Right lobe of liver (tissue), 6 donors: ENCODE data around the gene ACE. TPM values are rescaled to one million over a fixed set of nuclear protein-coding genes. Genes with fewer than 3 reads are reported as not detected.

ENCODE experiments used
- ATAC-seq, 4 donors: fragments of 200-7000 bp; cut with Tn5 transposase; one replicate each; pipeline ENCODE4 v1.9.1; 2020; ENCODE audit warnings: mild to moderate bottlenecking in 4 of 4, moderate library complexity in 4 of 4
- DNase-seq, 3 donors: peaks; one replicate each; pipeline ENCODE4 v3.0.0-alpha.2; 2020
- H3K27ac ChIP-seq, 3 donors: fragments of 200-600 bp; one replicate each; pipeline ENCODE4 v1.8.0; 2022
- H3K27me3 ChIP-seq, 2 donors: fragments of 200-600 bp; one replicate each; pipeline ENCODE4 v1.8.0; 2022
- H3K36me3 ChIP-seq, 4 donors: fragments of 200-600 bp; sonication (generic) in 1 of 4; one replicate each; pipeline versions ENCODE4 v1.5.1 to v1.8.0; 2017 to 2022; ENCODE audit warnings: control low read depth in 1 of 4
- H3K4me1 ChIP-seq, 4 donors: fragments of 200-600 bp; sonication (generic) in 1 of 4; one replicate each; pipeline versions ENCODE4 v1.5.1 to v1.8.0; 2017 to 2022; ENCODE audit warnings: control low read depth in 1 of 4
- H3K4me3 ChIP-seq, 3 donors: fragments of 200-600 bp; one replicate each; pipeline ENCODE4 v1.8.0; 2022
- H3K9me3 ChIP-seq, 4 donors: fragments of 200-600 bp; sonication (generic) in 1 of 4; one replicate each; pipeline versions ENCODE4 v1.5.1 to v1.8.0; 2017 to 2022; ENCODE audit warnings: control low read depth in 1 of 4
- POLR2A ChIP-seq: fragments of 450-650 bp; IDR thresholded peaks from one replicate; pipeline ENCODE4 v1.6.1; 2017; ENCODE audit warnings: antibody characterized with exemption, mild to moderate bottlenecking
- WGBS: methylation state at CpG from one replicate; pipeline ENCODE4 v1.1.6; 2018; ENCODE audit warnings: low coverage, low lambda C conversion rate; ENCODE audit not compliant: insufficient coverage; ENCODE audit errors: missing lambda C conversion rate; 5-methylcytosine and 5-hydroxymethylcytosine counted together
- intact Hi-C, 2 donors: fragments of 100-400 bp; cut with DNase I; formaldehyde crosslinking; loops; one replicate each; pipeline versions ENCODE4 v1.11.2 to v1.14.1; 2022
- total RNA-seq, 6 experiments: library from RNA; depleted of rRNA in 2 of 6; stranded (reverse); fragments of >200 nt in 2 of 6; fragmentation: NEBNext Ultra II Directional in 3 of 6; extraction: Animal tissue kit (Norgen Biotek cat#: 25700) in 3 of 6; gene quantifications; one replicate each; pipeline versions ENCODE4 v1.1.0 to v1.2.4, GENCODE V29; 2016 to 2023
- TF ChIP-seq, protein P1 (sequence below), 4 donors: fragments of 200-600 bp in 3 of 4; fragments of 450-650 bp in 1 of 4; IDR thresholded peaks; one replicate each; pipeline versions ENCODE4 v1.5.1 to v1.8.0; 2016 to 2022; ENCODE audit warnings: antibody characterized with exemption in 4 of 4, mild to moderate bottlenecking in 2 of 4
- donor health status: DM: no; HTN: yes; CAD: no.
- donor health status: DM: no; HTN: no; CAD: no.
- donor health status: DM: no; HTN: no; CAD: no.
- donor health status: DM: no; HTN: yes; CAD: no.
- donor health status: DM: no; HTN: yes; CAD: no.

The ACE gene
- total RNA-seq, 6 experiments from 2014 or later, result 0.75 to 9.4 (median 5.1) TPM

- no peaks in the 10 kb centered on the region for H3K4me1 ChIP-seq
- intact Hi-C loops, result no loop called here
- TF ChIP-seq, protein P1, sequence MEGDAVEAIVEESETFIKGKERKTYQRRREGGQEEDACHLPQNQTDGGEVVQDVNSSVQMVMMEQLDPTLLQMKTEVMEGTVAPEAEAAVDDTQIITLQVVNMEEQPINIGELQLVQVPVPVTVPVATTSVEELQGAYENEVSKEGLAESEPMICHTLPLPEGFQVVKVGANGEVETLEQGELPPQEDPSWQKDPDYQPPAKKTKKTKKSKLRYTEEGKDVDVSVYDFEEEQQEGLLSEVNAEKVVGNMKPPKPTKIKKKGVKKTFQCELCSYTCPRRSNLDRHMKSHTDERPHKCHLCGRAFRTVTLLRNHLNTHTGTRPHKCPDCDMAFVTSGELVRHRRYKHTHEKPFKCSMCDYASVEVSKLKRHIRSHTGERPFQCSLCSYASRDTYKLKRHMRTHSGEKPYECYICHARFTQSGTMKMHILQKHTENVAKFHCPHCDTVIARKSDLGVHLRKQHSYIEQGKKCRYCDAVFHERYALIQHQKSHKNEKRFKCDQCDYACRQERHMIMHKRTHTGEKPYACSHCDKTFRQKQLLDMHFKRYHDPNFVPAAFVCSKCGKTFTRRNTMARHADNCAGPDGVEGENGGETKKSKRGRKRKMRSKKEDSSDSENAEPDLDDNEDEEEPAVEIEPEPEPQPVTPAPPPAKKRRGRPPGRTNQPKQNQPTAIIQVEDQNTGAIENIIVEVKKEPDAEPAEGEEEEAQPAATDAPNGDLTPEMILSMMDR (IDR thresholded peaks at IDR 0.05), result no peak
- TF ChIP-seq POLR2A, result no peak
- H3K36me3 ChIP-seq, result no peaks in the 10 kb centered on the region
- WGBS, result 30% methylated on average over 9 of the region's 14 CpGs
- H3K9me3 ChIP-seq, result no peaks in the 10 kb centered on the region
- H3K4me3 ChIP-seq, result no peak overlapping the region
- DNase-seq, result no peak
- no peaks in the 10 kb centered on the region for H3K27me3 ChIP-seq
- H3K27ac ChIP-seq, result no peak overlapping the region
- peak in 1 of 4 donors; percentile 33 for ATAC-seq
Observed at GRCh38 chr17:63500543-63501390, 23.9 kb downstream of the ACE start.

DNA sequence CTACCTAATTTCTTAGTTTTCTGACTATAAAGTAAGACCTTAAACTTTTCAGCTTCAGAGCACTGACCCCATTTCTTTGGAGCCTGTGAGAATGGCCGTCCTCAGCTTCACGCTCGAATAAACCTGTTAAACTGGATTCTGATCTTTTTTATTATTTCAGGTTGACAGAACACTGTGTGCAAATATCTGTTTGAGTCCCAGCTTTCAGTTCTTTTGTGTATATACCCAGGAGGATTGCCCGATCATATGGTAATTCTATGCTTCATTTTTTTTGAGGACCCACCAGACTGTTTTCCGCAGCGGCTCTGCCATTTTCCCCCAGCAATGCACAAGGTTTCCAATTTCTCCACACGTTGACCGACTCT, 26.5 kb downstream of the ACE start:
- no peaks in the 10 kb centered on the region for H3K36me3 ChIP-seq
- H3K4me3 ChIP-seq, result no peak overlapping the region
- WGBS, result 59% methylated on average over 8 of the region's 8 CpGs
- ATAC-seq (no peak), DNase-seq (no peak)
- no peaks in the 10 kb centered on the region for H3K27me3 ChIP-seq
- H3K27ac ChIP-seq, result no peak overlapping the region
- H3K9me3 ChIP-seq, result no peaks in the 10 kb centered on the region
- no peak for TF ChIP-seq POLR2A
- TF ChIP-seq, protein P1 (IDR thresholded peaks at IDR 0.05), result no peak
- intact Hi-C loops, result no loop called here
- H3K4me1 ChIP-seq, result no peaks in the 10 kb centered on the region

DNA sequence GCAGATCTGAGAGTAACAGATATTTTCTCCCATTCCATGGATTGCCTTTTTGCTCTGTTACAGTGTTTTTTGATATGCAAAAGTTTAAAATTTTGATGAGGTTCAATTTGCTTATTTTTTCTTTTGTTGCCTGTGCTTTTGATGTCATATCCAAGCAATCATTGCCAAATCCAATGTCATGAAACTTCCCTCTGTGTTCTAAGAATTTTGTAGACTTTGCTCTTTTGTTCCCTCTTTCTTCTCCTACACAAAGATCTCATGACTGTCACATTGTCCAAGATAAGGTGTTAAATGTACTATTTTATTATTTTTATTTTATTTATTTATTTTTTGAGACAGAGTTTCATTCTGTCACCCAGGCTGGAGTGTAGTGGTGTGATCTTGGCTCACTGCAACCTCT, 27.4 kb downstream of the ACE start:
- H3K4me1 ChIP-seq, result no peaks in the 10 kb centered on the region
- H3K9me3 ChIP-seq, result no peaks in the 10 kb centered on the region
- no peak overlapping the region for H3K27ac ChIP-seq
- no peak for TF ChIP-seq POLR2A
- TF ChIP-seq, protein P1 (IDR thresholded peaks at IDR 0.05), result no peak
- no peaks in the 10 kb centered on the region for H3K27me3 ChIP-seq
- no peak overlapping the region for H3K4me3 ChIP-seq
- ATAC-seq, result no peak
- no peak for DNase-seq
- intact Hi-C loops, result no loop called here
- no peaks in the 10 kb centered on the region for H3K36me3 ChIP-seq

DNA sequence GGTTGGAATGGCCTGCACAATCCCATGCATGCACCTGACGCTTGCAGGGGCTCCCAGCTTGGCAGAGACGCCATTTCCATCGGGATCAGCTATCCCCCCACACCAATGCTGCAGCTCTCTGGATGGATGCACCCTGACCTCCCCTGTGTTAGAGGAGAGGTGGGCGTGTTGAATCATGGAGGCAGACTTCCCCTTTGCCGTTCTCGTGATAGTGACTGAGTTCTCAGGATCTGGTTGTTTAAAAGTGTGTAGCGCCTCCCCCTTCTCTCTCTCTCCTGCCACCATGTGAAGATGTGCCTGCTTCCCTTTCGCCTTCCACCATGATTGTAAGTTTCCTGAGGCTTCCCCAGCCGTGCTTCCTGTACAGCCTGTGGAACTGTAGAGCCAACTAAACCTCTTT, 28.5 kb downstream of the ACE start:
- Histone ChIP-seq H3K4me3 (no peak overlapping the region), H3K27me3 (no peaks in the 10 kb centered on the region), H3K36me3 (no peaks in the 10 kb centered on the region), H3K4me1 (no peaks in the 10 kb centered on the region), H3K27ac (no peak overlapping the region), H3K9me3 (no peaks in the 10 kb centered on the region)
- no peak for DNase-seq
- TF ChIP-seq, protein P1 (IDR thresholded peaks at IDR 0.05), result no peak
- TF ChIP-seq POLR2A, result no peak
- no peak for ATAC-seq
- intact Hi-C loops, result no loop called here
- 64% methylated on average over 5 of the region's 9 CpGs for WGBS
